A549 (cell line): ENCODE measurements around the gene NAB1. TPM values are rescaled to one million over a fixed set of nuclear protein-coding genes. Genes with fewer than 3 reads are reported as not detected.

Experiments used
- ATAC-seq, 2 experiments: fragments of 200-7000 bp in 1 of 2; fragments of >200 bp in 1 of 2; cut with Nextera tagmentation in 1 of 2; cut with Tn5 transposase in 1 of 2; 3 replicates each; pipeline versions ENCODE4 v1.8.0 to v1.9.1; 2018 to 2020; ENCODE audit warnings: mild to moderate bottlenecking in 1 of 2, moderate library complexity in 1 of 2
- CTCF ChIA-PET: fragments of 300-600 bp; sonication (Branson Sonifier 250); formaldehyde crosslinking; extraction: SDS; loops from one replicate; lab custom pipeline; 2021; ENCODE audit warnings: antibody characterized with exemption, inconsistent platforms; lab: Yijun Ruan, JAX
- POLR2A ChIA-PET: fragments of 350-600 bp; formaldehyde crosslinking; extraction: SDS; loops from one replicate; lab custom pipeline; 2021; ENCODE audit warnings: antibody characterized with exemption, inconsistent platforms; lab: Yijun Ruan, JAX
- DNase-seq, 2 experiments: peaks; one replicate each; pipeline versions ENCODE4 v3.0.0 to v3.0.0-alpha.2; 2011 to 2016; ENCODE audit warnings: low read depth in 1 of 2, low spot score in 1 of 2
- FAIRE-seq: peaks from 2 replicates; lab custom pipeline; 2011; peaks lifted over from hg19 to GRCh38; lab: Jason Lieb, UNC
- H3K27ac ChIP-seq, 2 experiments: fragments of >200 bp; sonication (Bioruptor Twin); formaldehyde crosslinking; 3 replicates each; pipeline ENCODE4 v1.5.1; 2016 to 2017
- H3K4me1 ChIP-seq: fragments of >200 bp; sonication (Bioruptor Twin); formaldehyde crosslinking; 3 replicates; pipeline ENCODE4 v1.6.1; 2016
- H3K4me2 ChIP-seq: fragments of >200 bp; sonication (Bioruptor Twin); formaldehyde crosslinking; 3 replicates; pipeline ENCODE4 v1.6.1; 2016
- H3K4me3 ChIP-seq: fragments of >200 bp; sonication (Bioruptor Twin); formaldehyde crosslinking; 3 replicates; pipeline ENCODE4 v1.5.1; 2016
- H3K9me3 ChIP-seq: fragments of >200 bp; sonication (Bioruptor Twin); formaldehyde crosslinking; 3 replicates; pipeline ENCODE4 v1.6.1; 2016
- ATOH8 ChIP-seq: fragments of 250-450 bp; sonication (Bioruptor Pico); IDR thresholded peaks from 2 replicates; pipeline ENCODE4 v1.5.0; 2020; ENCODE audit warnings: low read depth, mild to moderate bottlenecking, moderate library complexity
- BCL3 ChIP-seq: fragments of >200 bp; sonication (Bioruptor Twin); formaldehyde crosslinking; IDR thresholded peaks from 3 replicates; pipeline ENCODE4 v1.6.1; 2016
- BHLHE40 ChIP-seq: IDR thresholded peaks from 2 replicates; pipeline ENCODE4 v1.6.1; 2012; ENCODE audit warnings: low read depth, low read length, inconsistent platforms
- CEBPB ChIP-seq, 2 experiments: fragments of >200 bp in 1 of 2; sonication (Bioruptor Twin) in 1 of 2; formaldehyde crosslinking in 1 of 2; IDR thresholded peaks; 2 replicates each; pipeline ENCODE4 v1.6.1; 2012 to 2016
- CHD4 ChIP-seq: fragments of 200-600 bp; sonication (generic); IDR thresholded peaks from 2 replicates; pipeline ENCODE4 v1.6.1; 2016; ENCODE audit warnings: antibody characterized with exemption, mild to moderate bottlenecking, borderline replicate concordance
- CTCF ChIP-seq: fragments of >200 bp; sonication (Bioruptor Twin); formaldehyde crosslinking; IDR thresholded peaks from 3 replicates; pipeline ENCODE4 v1.5.1; 2016
- EP300 ChIP-seq, 2 experiments: fragments of >200 bp; sonication (Bioruptor Twin); formaldehyde crosslinking; IDR thresholded peaks; 2 replicates in 1 of 2; 3 replicates in 1 of 2; pipeline ENCODE4 v1.6.1; 2016 to 2017
- FOSB ChIP-seq: fragments of 250-450 bp; sonication (Bioruptor Pico); IDR thresholded peaks from 2 replicates; pipeline ENCODE4 v1.5.0; 2020; ENCODE audit warnings: mild to moderate bottlenecking, moderate library complexity
- FOSL2 ChIP-seq, 2 experiments: fragments of 450-650 bp in 1 of 2; fragments of >200 bp in 1 of 2; sonication (Bioruptor Twin) in 1 of 2; formaldehyde crosslinking; IDR thresholded peaks; 2 replicates each; pipeline versions ENCODE4 v1.5.0 to v1.6.1; 2016 to 2020; ENCODE audit warnings: mild to moderate bottlenecking in 1 of 2, moderate library complexity in 1 of 2
- GATA3 ChIP-seq: IDR thresholded peaks from 2 replicates; pipeline ENCODE4 v1.6.1; 2012; ENCODE audit warnings: borderline replicate concordance
- HDAC2 ChIP-seq: fragments of 200-600 bp; sonication (generic); IDR thresholded peaks from 2 replicates; pipeline ENCODE4 v1.6.1; 2016
- HES2 ChIP-seq: fragments of >200 bp; sonication (Bioruptor Twin); formaldehyde crosslinking; IDR thresholded peaks from 2 replicates; pipeline ENCODE4 v1.6.1; 2016
- HOXB5 ChIP-seq: fragments of 250-450 bp; sonication (Bioruptor Pico); IDR thresholded peaks from 2 replicates; pipeline ENCODE4 v1.5.0; 2020; ENCODE audit warnings: mild to moderate bottlenecking, moderate library complexity
- JUNB ChIP-seq: fragments of >200 bp; sonication (Bioruptor Twin); formaldehyde crosslinking; IDR thresholded peaks from 2 replicates; pipeline ENCODE4 v1.6.1; 2016
- MYC ChIP-seq: IDR thresholded peaks from 2 replicates; pipeline ENCODE4 v1.6.1; 2012; ENCODE audit warnings: mild to moderate bottlenecking, inconsistent platforms, low read length, improper control_type of control experiment, borderline replicate concordance
- NFE2L2 ChIP-seq: fragments of 150-350 bp; conservative IDR thresholded peaks from 2 replicates; pipeline ENCODE4 v1.6.1; 2014; ENCODE audit warnings: low read length
- NPAS2 ChIP-seq: fragments of 250-450 bp; sonication (Bioruptor Pico); IDR thresholded peaks from 2 replicates; pipeline ENCODE4 v1.8.0; 2022; ENCODE audit warnings: mild to moderate bottlenecking, moderate library complexity, borderline replicate concordance
- PHF8 ChIP-seq: fragments of 200-600 bp; sonication (generic); IDR thresholded peaks from 2 replicates; pipeline ENCODE4 v1.6.1; 2016; ENCODE audit warnings: low read depth, mild to moderate bottlenecking, antibody characterized with exemption, moderate library complexity, borderline replicate concordance
- POLR2AphosphoS2 ChIP-seq: conservative IDR thresholded peaks from 2 replicates; pipeline ENCODE4 v1.6.1; 2012; ENCODE audit warnings: low read length, improper control_type of control experiment, inconsistent platforms
- RAD21 ChIP-seq, 2 experiments: fragments of >200 bp in 1 of 2; sonication (Bioruptor Twin) in 1 of 2; formaldehyde crosslinking in 1 of 2; IDR thresholded peaks in 1 of 2; conservative IDR thresholded peaks in 1 of 2; 2 replicates in 1 of 2; 3 replicates in 1 of 2; pipeline ENCODE4 v1.6.1; 2012 to 2018; ENCODE audit warnings: inconsistent platforms in 1 of 2
- RFX5 ChIP-seq: fragments of 450-650 bp; IDR thresholded peaks from 2 replicates; pipeline ENCODE4 v1.7.1; 2014; ENCODE audit warnings: antibody characterized with exemption, mild to moderate bottlenecking, moderate library complexity
- SMC3 ChIP-seq: fragments of >200 bp; sonication (Bioruptor Twin); formaldehyde crosslinking; IDR thresholded peaks from 3 replicates; pipeline ENCODE4 v1.6.1; 2018; ENCODE audit warnings: inconsistent platforms
- TFCP2L1 ChIP-seq: fragments of 250-450 bp; sonication (Bioruptor Pico); IDR thresholded peaks from 2 replicates; pipeline ENCODE4 v1.5.0; 2021; ENCODE audit warnings: mild to moderate bottlenecking
- TP53 ChIP-seq: fragments of 250-450 bp; sonication (Bioruptor Pico); IDR thresholded peaks from 2 replicates; pipeline ENCODE4 v1.5.0; 2021; ENCODE audit warnings: mild to moderate bottlenecking, moderate library complexity
- WGBS: methylation state at CpG from one replicate; pipeline ENCODE4 v1.1.6; 2017; ENCODE audit errors: missing lambda C conversion rate; 5-methylcytosine and 5-hydroxymethylcytosine counted together
- polyA plus RNA-seq, 4 experiments: library from polyadenylated mRNA; depleted of rRNA in 3 of 4; stranded (reverse); fragments of >200 nt; fragmentation: RNase III in 1 of 4; extraction: RNeasy Plus Mini Kit Qiagen cat#74134 plus additional on column Dnase treatment in 1 of 4; gene quantifications; 2 replicates in 3 of 4; 3 replicates in 1 of 4; pipeline ENCODE4 v1.2.3, GENCODE V29; 2011 to 2017

Gene NAB1
- polyA plus RNA-seq, 2 of the 4 experiments (the other 2 are of a cell fraction), result 37.6 to 67.3 TPM

GRCh38 chr2:190668892-190669291 lies 20.0 kb downstream of the NAB1 start:
- Histone ChIP-seq H3K4me3 (no peak overlapping the region), H3K9me3 (peaks cover 4% of the 10 kb centered on the region; the same call in 1 of the 3 replicates), H3K4me2 (no peak overlapping the region), H3K4me1 (peaks cover 29% of the 10 kb centered on the region), H3K27ac (no peak overlapping the region)
- peak in 1 of 2 experiments; percentile 15 for DNase-seq
- no peak for FAIRE-seq
- CTCF ChIA-PET, result no interaction called here
- no peak; a peak in 1 of 5 replicates for TF ChIP-seq RAD21 (conservative IDR thresholded peaks at IDR 0.05 in 1 of 2, IDR thresholded peaks at IDR 0.05 in 1 of 2)
- TF ChIP-seq JUNB, result no peak
- no peak for TF ChIP-seq MYC
- TF ChIP-seq RFX5, result no peak
- no peak for TF ChIP-seq CEBPB (IDR thresholded peaks at IDR 0.05)
- TF ChIP-seq POLR2AphosphoS2, result no peak
- TF ChIP-seq HES2, result no peak
- TF ChIP-seq GATA3, result no peak
- TF ChIP-seq BHLHE40, result no peak
- no peak for TF ChIP-seq NPAS2 (CRISPR knock-in tag)
- TF ChIP-seq, all 56 proteins: peak for 0
- ATAC-seq, result peak; percentile 73 to 83; a peak in 4 of 6 replicates
- POLR2A ChIA-PET, result no interaction called here

GRCh38 chr2:190670182-190670946 lies 21.5 kb downstream of the NAB1 start:
- TF ChIP-seq TFCP2L1 (CRISPR knock-in tag) (no peak), SMC3 (no peak), NFE2L2 (no peak)
- ChIA-PET CTCF (no interaction called here), POLR2A (no interaction called here)
- H3K4me1 ChIP-seq, result peaks cover 29% of the 10 kb centered on the region
- H3K4me2 ChIP-seq, result no peak overlapping the region
- H3K9me3 ChIP-seq, result peaks cover under 1% of the 10 kb centered on the region; the same call in 1 of the 3 replicates
- DNase-seq, result no peak
- FAIRE-seq, result peak; percentile 68
- no peak for ATAC-seq
- H3K4me3 ChIP-seq, result no peak overlapping the region
- H3K27ac ChIP-seq, result no peak overlapping the region
- WGBS, result 93% methylated on average over 10 of the region's 10 CpGs

- no peak overlapping the region for H3K4me2 ChIP-seq
- H3K9me3 ChIP-seq, result no peaks in the 10 kb centered on the region
- 66% methylated on average over 1 of the region's 1 CpG for WGBS
- CTCF ChIA-PET, result no interaction called here
- FAIRE-seq (no peak), ATAC-seq (no peak), DNase-seq (no peak)
- H3K4me3 ChIP-seq, result no peak overlapping the region
- POLR2A ChIA-PET, result no interaction called here
- H3K4me1 ChIP-seq, result peaks cover 10% of the 10 kb centered on the region; the same call in 2 of the 3 replicates
- TF ChIP-seq FOSB (CRISPR knock-in tag) (no peak), FOSL2 (IDR thresholded peaks at IDR 0.05) (no peak), FOSL2 (CRISPR knock-in tag; IDR thresholded peaks at IDR 0.05) (no peak), POLR2AphosphoS2 (no peak), CHD4 (no peak), HOXB5 (CRISPR knock-in tag) (no peak), PHF8 (no peak)
- H3K27ac ChIP-seq, result no peak overlapping the region
Observed at GRCh38 chr2:190674966-190675650, 26.2 kb downstream of the NAB1 start.

GRCh38 chr2:190677255-190677654 lies 28.4 kb downstream of the NAB1 start:
- H3K4me2 ChIP-seq, result no peak overlapping the region
- no peak overlapping the region for H3K27ac ChIP-seq
- 84% methylated on average over 4 of the region's 4 CpGs for whole genome bisulfite sequencing
- H3K9me3 ChIP-seq, result no peaks in the 10 kb centered on the region
- no peak overlapping the region for H3K4me3 ChIP-seq
- ATAC-seq, result no peak
- POLR2A ChIA-PET, result no interaction called here
- no peak for FAIRE-seq
- CTCF ChIA-PET, result interaction anchor here (1.1 kb wide), 1 partner anchor 148 kb away, joined by 3 read pairs; no protein-coding TSS in a partner anchor
- no peak for DNase-seq
- peaks cover 18% of the 10 kb centered on the region; the same call in 2 of the 3 replicates for H3K4me1 ChIP-seq
- TF ChIP-seq HES2 (no peak), TP53 (no peak), PHF8 (no peak), BCL3 (no peak), HDAC2 (no peak), POLR2AphosphoS2 (no peak), ATOH8 (no peak), CTCF (no peak), EP300 (IDR thresholded peaks at IDR 0.05) (no peak), GATA3 (no peak), NFE2L2 (no peak)
